ENCODE results near the gene POLR3K. TPM values are rescaled to one million over a fixed set of nuclear protein-coding genes. Genes with fewer than 3 reads are reported as not detected.

Gene POLR3K
- total RNA-seq = 4.8 and 8.5 TPM in 2 replicates

GRCh38 chr16:53346-54236 lies at the start of gene POLR3K, which contains the start of gene SNRNP25:
POLR3K (minus strand) TSS chr16:53608; CDS start chr16:53586, 22 bp downstream.
SNRNP25 (plus strand) TSS chr16:53828; CDS start chr16:54017, 189 bp downstream.
- no peak for DNase-seq (ENCODE audit: extremely low read depth, low read depth, low spot score)

- DNase-seq (ENCODE audit: extremely low read depth, low read depth, low spot score) = no peak
These were observed 48.9 kb upstream of the POLR3K start for GRCh38 chr16:102060-102855.

GRCh38 chr16:101586-101985 lies 48.2 kb upstream of the POLR3K start:
- no peak for DNase-seq (ENCODE audit: extremely low read depth, low read depth, low spot score)

- DNase-seq (ENCODE audit: extremely low read depth, low read depth, low spot score) = no peak
These were observed 47.6 kb upstream of the POLR3K start for GRCh38 chr16:100989-101388.

- DNase-seq (ENCODE audit: extremely low read depth, low read depth, low spot score) = no peak
These were observed 44.4 kb upstream of the POLR3K start for GRCh38 chr16:97822-98221.

- no peak for DNase-seq (ENCODE audit: extremely low read depth, low read depth, low spot score)
These were observed 43.5 kb upstream of the POLR3K start for GRCh38 chr16:96935-97381.

GRCh38 chr16:94918-95265 lies 41.5 kb upstream of the POLR3K start:
- DNase-seq (ENCODE audit: extremely low read depth, low read depth, low spot score) = no peak

GRCh38 chr16:92431-93339 lies 39.3 kb upstream of the POLR3K start:
- DNase-seq (ENCODE audit: extremely low read depth, low read depth, low spot score) = no peak

GRCh38 chr16:91484-91883 lies 38.1 kb upstream of the POLR3K start:
- no peak for DNase-seq (ENCODE audit: extremely low read depth, low read depth, low spot score)

- no peak for DNase-seq (ENCODE audit: extremely low read depth, low read depth, low spot score)
These were observed 36.2 kb upstream of the POLR3K start for GRCh38 chr16:89391-90302.

- no peak for DNase-seq (ENCODE audit: extremely low read depth, low read depth, low spot score)
These were observed 35.2 kb upstream of the POLR3K start for GRCh38 chr16:88613-89012.

- no peak for DNase-seq (ENCODE audit: extremely low read depth, low read depth, low spot score)
These were observed 33.1 kb upstream of the POLR3K start for GRCh38 chr16:86483-86952.

GRCh38 chr16:85865-86264 lies 32.5 kb upstream of the POLR3K start:
- no peak for DNase-seq (ENCODE audit: extremely low read depth, low read depth, low spot score)

- no peak for DNase-seq (ENCODE audit: extremely low read depth, low read depth, low spot score)
These were observed 32.0 kb upstream of the POLR3K start for GRCh38 chr16:85407-85782.

- peak; percentile 72 for DNase-seq (ENCODE audit: extremely low read depth, low read depth, low spot score)
These were observed 31.5 kb upstream of the POLR3K start for GRCh38 chr16:84718-85406.

GRCh38 chr16:83781-84615 lies 30.6 kb upstream of the POLR3K start:
- DNase-seq (ENCODE audit: extremely low read depth, low read depth, low spot score) = no peak

- no peak for DNase-seq (ENCODE audit: extremely low read depth, low read depth, low spot score)
These were observed 29.7 kb upstream of the POLR3K start for GRCh38 chr16:83060-83603.

Data from glomerular endothelial cell (primary cell).